Stimulated activated CD4-positive, alpha-beta T cell treated with anti-CD3 and anti-CD28 coated beads, Interleukin-12 subunit alpha, Interleukin-12 subunit beta, amount 100 ng/mL, for 48 hours (primary cell): Measurements from ENCODE around the gene CLASP2.

Experiments
- DNase-seq, 3 donors: peaks; one replicate each; pipeline ENCODE4 v3.0.0-alpha.2; 2020; ENCODE audit warnings: low read depth in 2 of 3, low spot score in 1 of 3

Gene CLASP2

DNA sequence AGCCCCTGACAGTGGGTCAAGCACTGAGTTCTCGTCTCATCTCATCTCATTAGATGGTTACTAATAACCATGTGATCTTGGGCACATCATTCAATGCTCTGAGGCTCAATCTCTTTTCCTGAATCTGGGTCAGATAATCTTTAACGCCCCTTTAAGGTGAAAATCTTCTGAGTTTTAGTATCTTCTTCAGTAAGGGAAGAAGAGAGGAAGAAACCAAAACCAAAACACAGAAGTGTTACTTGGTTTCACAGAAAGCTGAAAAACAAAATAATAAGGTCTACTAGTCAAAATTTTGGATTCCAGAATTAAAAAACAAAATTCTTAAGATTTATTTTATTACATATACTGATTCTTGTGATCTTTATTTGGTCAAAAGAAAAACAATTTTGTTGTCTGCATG is 78.2 kb downstream of the CLASP2 start:
- no peak for DNase-seq

DNA sequence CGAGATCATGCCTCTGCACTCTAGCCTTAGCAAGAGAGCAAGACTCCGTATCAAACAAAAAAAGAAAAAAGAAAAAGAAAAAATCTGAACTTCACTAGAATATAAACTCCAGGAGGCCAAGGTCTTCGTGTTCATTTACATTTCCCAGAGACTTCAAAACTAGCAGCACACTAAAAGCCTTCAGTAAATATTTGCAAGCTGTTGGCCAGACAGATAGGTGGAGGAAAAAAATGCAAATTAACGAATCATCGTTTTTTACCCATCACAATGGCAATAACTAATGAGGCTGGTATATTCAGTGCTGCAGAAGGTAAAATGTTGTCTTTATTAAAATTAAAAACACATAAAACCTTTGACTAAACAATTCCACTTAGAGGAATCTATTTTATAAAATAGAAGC is 80.6 kb downstream of the CLASP2 start:
- no peak for DNase-seq

DNA sequence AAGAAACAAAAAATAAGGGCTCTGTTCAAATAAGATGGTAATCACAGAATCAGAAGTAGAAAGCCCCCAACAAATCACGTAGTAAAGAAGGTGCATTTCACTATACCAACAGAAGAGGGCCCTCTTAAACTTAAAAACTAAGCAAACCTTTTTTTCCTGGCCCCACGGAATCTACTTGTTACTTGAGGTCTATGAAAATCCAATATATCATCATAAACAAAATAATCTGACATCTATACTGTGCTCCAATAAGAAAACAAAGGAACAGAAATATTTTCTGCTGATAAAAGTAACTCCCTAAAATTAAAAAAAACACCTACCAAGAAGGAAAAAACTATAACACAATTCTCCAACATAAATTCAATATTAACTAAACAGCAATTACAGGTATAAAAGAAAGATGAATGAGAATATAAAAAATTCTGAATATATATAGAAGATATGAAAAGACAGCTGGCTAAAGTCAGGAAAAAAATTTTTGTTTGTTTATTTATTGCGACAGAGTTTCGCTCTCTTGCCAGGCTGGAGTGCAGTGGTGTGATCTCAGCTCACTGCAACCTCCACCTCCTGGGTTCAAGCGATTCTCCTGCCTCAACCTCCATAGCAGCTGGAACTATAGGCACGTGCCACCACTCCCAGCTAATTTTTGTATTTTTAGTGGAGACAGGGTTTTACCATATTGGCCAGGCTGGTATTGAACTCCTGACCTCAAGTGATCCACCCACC is 81.8 kb downstream of the CLASP2 start:
- no peak for DNase-seq

DNA sequence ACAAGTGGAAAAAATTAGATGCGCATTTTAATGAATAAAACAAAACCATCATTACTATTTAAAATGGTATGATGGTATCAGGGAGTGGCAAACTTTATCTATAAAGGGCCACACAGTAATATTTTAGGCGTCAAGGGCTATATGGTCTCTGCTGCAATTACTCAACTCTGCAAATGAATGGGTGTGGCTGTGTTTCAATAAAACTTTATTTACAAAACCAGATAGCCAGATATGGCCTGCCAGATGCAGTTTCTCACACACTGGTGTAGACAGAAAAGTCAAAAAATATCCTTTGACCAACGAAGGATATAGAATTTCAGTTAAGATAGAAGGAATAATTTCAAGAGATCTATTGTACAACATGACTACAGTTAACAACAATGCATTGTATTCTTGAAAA is 83.8 kb downstream of the CLASP2 start:
- DNase-seq: no peak

DNA sequence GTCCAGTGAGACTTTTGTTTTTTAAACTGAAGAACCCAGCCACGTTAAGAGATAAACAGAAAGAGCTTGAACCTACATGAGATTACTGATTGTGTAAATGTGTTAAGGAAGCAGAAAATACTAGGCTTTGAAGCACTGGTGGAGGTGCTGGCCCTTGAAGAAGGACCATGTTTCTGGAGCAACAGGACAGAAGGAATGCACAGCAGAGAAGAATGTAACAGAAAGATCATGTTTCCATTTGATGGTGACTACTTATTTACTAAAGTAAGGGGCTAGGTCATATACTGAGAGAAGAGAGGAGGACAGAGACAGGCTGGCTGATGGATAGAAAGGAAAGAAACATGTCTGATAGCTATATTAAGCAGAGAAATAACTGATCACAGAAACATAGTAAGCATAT is 88.8 kb downstream of the CLASP2 start:
- DNase-seq: no peak

DNA sequence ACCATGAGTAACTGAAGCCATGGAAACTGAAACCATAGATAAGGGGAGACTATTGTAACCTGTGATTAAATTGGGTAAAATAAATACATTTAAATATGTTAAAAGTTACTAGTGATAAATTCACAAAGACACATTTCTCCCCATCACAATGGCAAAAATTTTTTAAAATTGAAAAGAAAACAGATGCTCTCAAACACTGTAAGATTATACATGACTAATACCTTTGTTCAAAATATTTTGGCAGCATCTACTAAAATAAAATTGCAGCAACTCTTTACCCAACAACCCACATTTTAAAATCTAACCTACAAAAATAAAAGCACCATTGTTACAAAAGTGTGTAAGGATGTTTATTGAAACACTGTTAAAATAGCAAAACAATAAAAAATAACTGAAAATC is 93.3 kb downstream of the CLASP2 start:
- DNase-seq: no peak

DNA sequence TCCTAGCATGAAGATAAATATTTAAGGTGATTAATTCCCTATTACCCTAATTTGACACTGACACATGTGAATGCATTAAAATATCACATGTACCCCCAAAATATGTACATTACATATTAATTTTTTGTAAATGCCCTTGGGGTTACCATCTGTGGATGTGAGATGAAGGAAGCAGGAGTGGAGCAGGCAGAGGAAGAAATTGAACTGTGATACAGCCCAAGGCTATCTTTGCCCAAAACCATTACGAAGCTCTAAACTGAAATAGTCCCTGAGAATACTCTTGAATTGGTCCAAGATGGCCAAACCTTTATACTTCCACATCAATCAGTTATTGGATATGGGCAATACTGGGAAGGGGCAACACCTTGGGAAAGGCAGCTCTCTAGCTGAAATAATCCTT is 105.0 kb downstream of the CLASP2 start:
- DNase-seq: no peak

DNA sequence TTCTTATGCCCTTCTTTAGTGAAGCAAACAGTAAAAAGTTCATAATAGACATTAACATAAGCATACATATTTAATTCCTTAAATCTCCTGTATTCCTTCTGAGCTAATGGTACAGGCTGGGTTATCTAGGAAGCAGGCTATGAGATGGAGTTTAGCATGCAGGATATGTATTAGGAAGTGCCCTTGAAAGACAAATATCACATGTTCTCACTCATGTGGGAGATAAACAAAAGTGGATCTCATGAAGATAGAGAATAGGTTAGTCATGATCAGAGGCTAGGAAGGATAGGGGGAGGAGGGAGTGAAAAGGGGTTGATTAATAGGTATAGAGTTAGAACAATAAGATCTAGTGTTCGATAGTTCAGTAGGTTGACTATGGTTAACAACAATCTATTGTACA is 105.4 kb downstream of the CLASP2 start:
- no peak for DNase-seq

DNA sequence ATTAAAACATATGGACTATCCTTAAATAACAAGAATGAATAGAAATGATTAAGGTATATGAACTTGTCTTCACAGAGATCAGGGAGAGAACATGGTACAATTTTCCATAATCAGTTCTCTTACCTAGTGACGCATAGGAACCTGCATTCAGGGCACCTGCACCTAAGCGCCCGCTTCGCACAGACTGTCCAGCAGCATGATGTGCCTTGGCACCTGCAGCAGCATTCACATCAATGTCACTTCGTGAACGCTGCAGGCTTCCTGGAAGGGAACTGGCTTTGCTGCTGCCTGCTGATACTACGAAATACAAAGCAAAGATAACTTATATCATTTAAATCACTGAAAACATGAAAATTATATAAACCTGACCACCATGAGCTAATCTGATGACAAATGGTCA is 115.2 kb downstream of the CLASP2 start:
- DNase-seq: no peak

DNA sequence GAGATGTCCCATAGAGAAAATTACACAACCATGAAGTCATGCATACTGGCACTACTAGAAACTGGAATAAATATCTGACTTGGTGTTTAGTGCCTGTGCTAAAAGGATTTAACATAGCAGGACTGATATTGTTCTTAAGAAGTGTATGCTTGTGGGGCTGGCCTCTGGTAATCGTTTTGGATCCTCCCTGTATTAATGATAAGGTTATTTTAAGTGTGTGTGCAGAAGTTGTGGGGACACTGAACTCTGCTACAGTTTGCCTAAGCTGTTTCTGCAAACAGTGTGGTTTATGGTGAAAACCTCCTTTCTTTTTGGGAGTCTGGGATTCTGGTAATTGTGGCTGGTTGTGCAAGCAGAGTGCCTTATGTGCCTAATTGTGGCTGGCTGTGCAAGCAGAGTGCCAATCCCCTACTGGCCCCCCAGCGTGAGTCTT is 120.8 kb downstream of the CLASP2 start:
- no peak for DNase-seq

DNA sequence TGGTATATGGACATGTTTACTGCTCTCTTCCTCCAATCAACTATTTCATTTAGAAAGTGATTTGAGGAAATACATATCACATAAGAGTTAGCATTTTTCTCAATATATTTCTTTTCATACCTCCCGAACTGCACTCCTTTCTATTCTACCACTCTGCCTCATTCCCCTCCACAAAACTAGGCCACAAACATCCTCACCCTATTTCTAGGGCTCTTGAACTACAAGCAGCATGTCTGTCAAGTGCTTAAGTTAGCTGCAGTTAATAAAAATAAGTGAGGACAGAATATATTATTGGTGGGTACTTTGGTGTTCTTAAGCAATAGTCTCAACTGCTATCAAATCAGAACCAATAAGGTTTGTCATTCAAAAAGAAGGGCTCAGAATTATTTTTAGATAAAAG is 125.1 kb downstream of the CLASP2 start:
- DNase-seq: no peak

DNA sequence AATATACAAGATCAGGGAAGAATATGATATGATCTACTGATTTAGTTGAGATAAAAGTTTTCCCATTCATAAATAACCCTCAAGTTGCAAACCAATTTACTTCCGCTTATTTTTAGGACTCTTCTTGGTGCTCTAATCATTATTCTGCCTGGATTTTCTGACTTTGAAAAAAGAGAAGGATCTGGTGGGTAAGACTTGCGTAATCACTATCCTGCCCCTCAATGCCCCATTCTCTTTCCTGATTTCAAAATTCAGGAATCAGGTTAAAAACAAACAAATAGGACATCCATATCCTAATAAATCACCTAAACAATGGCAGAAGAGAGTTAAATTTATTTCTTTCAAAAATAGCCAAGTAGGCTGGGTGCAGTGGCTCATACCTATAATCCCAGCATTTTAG is 127.5 kb downstream of the CLASP2 start:
- no peak for DNase-seq

DNA sequence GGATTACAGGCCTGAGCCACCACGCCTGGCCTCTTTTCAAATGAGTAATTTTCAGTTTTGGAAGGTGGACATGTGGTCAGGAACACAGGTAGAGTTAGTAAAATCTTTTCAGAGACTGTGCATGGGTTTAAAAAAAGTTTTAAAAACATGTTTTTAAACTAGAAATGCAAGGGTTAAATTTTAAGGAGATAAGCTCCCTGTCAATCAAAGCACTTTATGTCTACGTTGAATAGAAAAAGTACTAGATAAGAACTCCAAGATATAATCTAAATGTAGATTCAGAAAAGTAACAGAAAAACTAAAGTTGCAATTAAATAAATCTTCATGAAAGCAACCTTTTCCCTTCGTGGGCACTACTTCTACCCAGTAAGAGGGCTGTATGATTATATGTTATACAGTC is 131.7 kb downstream of the CLASP2 start:
- no peak for DNase-seq

DNA sequence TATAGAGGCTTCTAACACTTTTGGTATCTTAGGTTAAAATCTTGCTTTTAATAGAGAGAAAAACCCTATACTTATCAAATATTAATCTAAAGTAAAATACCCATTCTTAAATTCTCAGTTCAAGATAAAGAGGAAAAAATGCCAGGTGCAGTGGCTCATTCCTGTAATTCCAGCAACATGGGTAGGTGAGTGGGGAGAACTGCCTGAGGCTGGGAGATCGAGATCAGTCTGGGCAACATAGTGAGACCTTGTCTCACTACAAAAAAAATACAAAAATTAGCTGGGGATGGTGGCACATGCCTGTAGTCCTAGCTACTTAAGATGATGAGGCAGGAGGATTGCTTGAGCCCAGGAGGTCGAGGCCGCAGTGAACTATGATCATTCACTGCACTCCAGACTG is 135.8 kb downstream of the CLASP2 start:
- no peak for DNase-seq

DNA sequence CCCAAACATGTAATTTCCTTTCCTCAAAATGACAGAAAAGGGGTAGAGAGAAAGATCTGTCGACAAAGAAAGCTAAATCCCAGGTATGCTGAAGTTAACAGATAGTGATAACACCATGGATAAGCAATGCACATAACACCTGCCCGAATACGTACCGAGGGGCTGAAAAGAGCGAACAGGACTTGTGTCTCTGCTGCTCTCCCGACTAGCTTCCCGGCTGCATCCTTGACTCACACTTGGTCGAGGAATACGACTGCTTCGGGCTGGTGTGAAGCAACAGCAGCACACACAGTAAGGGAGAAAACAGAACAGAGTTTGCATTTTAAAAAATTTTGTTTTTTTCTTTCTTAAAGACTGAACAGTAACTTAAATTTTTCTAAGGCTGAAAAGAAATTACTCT is 136.4 kb downstream of the CLASP2 start:
- DNase-seq: no peak

DNA sequence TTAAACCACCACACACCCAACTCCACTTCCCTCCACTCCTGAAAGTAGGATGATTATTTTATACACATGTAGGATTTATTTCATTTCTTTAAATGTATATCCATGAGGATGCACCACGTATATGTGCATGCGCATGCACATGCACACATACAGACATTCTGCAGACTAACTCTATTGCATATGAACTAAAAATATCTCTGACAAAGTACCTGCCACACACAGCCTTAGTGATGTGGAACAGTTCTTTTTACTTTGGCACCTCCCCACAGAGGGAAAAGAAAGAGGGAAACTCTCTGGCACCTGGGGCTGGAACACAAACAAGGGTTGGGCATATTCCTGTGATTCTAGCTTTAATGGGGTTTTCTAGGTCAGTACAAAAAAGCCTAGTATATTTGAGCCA is 138.2 kb downstream of the CLASP2 start:
- DNase-seq: no peak

DNA sequence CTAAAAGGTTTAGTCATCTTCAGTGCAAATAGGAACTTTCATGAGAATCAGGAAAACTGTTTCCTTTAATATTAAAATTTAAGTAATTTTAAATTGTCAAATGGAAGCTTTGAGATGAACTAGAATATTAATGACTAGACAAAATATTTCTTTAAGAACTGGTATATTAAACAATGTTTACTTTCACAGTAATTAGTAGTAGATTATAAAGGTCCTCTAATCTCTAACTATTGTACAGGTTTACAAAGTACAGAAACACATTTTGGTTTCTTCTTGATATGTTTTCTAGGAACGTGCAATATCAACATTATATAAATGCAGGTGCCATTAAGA is 138.9 kb downstream of the CLASP2 start:
- DNase-seq: no peak

DNA sequence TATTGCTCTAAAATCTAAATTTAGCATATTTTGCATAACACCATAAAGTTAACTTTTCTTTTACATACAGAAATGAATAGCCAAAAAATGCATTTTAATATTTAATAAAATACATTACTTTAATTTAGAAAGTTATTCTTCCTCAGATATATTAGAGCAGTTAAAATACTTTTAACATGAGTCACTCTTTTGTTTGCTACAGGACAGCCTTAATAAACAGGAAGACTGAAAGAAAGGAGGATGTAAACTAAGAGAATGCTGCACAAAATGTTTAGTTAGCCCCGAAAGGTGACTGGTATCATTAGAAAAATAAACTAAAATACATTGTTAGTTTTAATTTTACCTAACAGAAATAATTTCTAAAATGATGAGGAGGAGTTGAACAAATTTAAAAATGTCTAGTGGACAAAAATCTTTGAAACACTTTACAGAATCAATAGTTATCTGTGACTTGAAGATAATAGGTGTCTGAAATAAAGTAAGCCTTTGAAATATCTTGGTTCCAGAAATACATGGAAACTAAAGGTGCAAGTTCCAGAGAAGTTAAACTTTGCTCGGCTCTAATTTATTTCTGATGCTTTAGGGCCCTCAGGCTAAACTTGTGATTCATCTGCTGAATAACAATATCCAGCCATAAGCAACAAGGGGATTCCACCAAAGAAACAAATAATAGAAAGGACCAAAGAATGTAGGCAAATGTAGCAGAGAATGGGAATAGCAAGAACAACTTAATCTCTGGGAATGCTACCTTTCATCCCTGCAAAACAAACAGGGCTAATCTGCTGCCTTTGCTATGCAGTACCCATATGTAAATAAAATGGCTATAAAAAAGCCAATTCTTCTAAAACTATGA is 139.5 kb downstream of the CLASP2 start:
- no peak for DNase-seq

DNA sequence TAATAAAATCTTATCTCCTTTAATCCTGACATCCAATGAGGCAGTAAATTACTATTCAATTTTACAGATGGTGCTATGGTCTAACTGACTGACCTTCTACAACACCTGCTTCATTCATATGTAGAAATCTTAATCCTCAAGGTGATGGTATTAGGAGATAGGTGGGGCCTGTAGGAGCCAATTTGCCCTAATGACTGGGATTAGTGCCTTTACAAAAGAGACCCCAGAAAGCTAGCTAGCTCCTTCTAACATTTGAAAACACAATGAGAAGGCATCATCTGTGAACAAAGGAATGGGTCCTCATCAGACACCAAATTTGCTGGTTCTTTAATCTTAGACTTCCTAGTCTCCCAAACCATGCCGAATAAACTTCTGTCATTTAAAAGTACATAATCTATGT is 140.5 kb downstream of the CLASP2 start:
- no peak for DNase-seq

DNA sequence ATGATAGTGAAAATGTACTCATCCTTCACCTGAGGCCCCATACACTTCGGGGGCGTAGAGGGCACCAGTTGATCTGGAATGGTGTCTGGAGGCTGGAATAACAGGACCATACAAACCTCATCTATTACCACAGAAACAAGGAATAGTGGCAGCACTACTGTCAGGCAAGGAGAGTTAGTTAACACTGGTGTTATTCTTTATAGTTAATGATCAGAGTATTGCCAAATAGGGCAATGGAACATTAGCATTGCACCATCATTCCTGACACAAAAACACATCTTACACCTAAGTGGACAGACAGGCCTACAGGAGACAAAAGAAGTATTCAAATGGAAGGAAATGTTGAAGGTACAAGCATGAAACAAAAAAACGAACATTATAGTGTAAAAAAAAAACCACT is 140.9 kb downstream of the CLASP2 start:
- DNase-seq: no peak

DNA sequence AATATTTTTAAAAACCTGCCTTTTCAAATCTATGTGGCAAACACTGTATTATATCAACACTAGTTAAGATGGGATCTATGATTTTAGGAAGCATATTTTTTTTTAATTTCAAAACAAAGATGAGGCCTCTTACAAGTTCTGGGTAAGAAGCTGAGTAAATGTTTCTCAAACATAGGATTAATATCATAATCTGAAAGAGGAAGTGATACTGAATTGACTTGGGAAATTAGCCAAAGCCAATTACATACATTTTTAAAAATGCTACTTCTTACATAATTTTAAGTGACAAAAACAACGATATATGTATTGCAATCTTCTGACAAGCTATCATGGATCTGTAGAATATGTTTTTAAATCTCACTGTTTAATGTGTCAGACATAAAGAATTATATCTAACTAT is 142.7 kb downstream of the CLASP2 start:
- DNase-seq: no peak

DNA sequence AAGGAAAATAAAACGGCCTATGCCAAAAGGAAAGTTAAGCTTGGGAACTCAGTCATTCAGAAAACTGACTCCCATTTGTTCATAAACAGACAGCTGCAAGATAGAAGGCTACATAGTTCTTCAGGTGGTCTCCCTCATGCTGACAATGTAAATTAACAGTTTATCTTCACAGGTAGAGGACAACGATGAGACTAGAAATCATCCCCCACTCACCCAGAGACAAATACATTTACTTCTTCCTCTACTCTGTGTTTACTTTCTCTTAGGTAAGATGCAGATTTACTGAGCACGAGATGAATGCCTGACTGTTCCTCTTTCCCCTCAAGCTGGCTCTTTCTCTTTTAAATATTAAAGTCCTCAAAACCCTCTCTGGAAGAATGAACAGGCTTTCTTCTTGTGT is 160.2 kb downstream of the CLASP2 start:
- DNase-seq: no peak

DNA sequence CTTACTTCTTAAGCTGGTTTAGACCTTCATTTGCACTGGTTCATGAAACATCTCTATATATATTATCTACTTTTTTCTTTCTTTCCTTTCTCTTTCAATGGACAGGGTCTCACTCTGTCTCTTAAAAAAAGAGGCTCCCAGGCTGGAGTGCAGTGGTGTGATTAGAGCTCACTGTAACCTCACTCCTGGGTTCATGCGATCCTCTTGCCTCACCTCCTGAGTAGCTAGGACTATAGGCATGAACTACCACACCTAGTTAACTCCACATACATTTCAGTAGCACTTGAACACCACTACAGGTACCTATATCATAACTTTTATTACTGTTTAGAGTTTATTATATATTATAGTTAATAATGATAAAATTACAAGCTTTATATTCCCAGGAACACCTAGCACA is 160.8 kb downstream of the CLASP2 start:
- no peak for DNase-seq
